ENCODE measurements around the gene ENTHD1. TPM values are rescaled to one million over a fixed set of nuclear protein-coding genes. Genes with fewer than 3 reads are reported as not detected.

ENTHD1 gene
- total and polyA plus RNA-seq, 2 of the 8 experiments (the other 6 are each of a cell fraction or from before 2014, with no cell fraction given), result not detected

DNA sequence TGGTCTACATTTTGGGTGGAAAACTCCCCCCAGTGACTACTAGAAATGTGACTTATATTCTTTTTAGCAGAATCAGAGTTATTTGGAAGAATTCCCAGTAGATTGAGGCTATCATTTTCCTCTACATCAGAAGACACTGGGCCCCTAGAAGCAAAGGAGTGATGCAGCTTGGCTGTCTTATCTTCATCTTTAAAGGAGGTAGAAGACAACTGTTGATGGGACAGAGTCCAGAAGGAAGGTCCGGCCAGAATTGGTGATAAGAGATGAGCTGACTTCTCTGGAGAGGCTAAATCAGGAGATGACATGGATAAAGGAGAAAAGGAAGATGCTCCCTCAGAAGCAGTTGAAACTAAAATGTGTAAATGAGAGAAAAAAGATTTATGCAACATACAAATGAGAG is 149.6 kb downstream of the ENTHD1 start:
- Histone ChIP-seq H4K5ac (ENCODE audit: insufficient read length, low read depth, low read length) (no peak overlapping the region), H4K20me1 (replicated peaks in 1 of 2; ENCODE audit: control insufficient read depth in 1 of 2, insufficient read depth in 2 of 2, low read length in 2 of 2) (no peaks in the 10 kb centered on the region), H3K4me3 (ENCODE audit: extremely low read depth in 1 of 4, insufficient read depth in 2 of 4, low read depth in 3 of 4, low read length in 4 of 4) (no peak overlapping the region), H3K23ac (ENCODE audit: insufficient read length) (no peak overlapping the region), H2BK12ac (ENCODE audit: low read depth, low read length) (no peak overlapping the region), H2AK5ac (ENCODE audit: low read depth, low read length) (no peak overlapping the region), H3K4me1 (replicated peaks in 1 of 4; ENCODE audit: control insufficient read depth in 3 of 4, insufficient read depth in 4 of 4, low read length in 3 of 4) (no peaks in the 10 kb centered on the region), H2BK120ac (replicated peaks; ENCODE audit: low read depth, low read length) (no peak overlapping the region), H3K23me2 (ENCODE audit: low read depth, low read length) (no peaks in the 10 kb centered on the region), H3K4me2 (ENCODE audit: insufficient read depth in 1 of 2, low read depth in 2 of 2, low read length in 2 of 2) (no peak overlapping the region), H2BK15ac (ENCODE audit: low read length) (no peak overlapping the region), H4K8ac (ENCODE audit: extremely low read depth, insufficient read depth, low read length) (no peak overlapping the region), H3K79me2 (ENCODE audit: control insufficient read depth in 1 of 2, insufficient read depth in 2 of 2, low read length in 2 of 2) (no peaks in the 10 kb centered on the region), H3K36me3 (ENCODE audit: control insufficient read depth in 2 of 4, insufficient read depth in 4 of 4, low read length in 3 of 4) (no peaks in the 10 kb centered on the region), H2BK20ac (ENCODE audit: low read length) (no peak overlapping the region), H3K18ac (ENCODE audit: extremely low read depth, low read length) (no peak overlapping the region), H4K91ac (replicated peaks; ENCODE audit: insufficient read length, low read length) (no peak overlapping the region), H3K9ac (replicated peaks in 1 of 4; ENCODE audit: extremely low read depth in 1 of 4, low read depth in 3 of 4, low read length in 3 of 4) (no peak overlapping the region), H3K14ac (ENCODE audit: insufficient read length) (no peak overlapping the region), H3K79me1 (ENCODE audit: low read depth, low read length) (no peaks in the 10 kb centered on the region), H3K9me3 (ENCODE audit: insufficient read depth in 2 of 2, low read depth in 1 of 2, low read length in 1 of 2) (0 out of 4 replicates have a peak, but pooled peaks cover 0 to 4% of the 10 kb centered on the region in 2 experiments), H2BK5ac (ENCODE audit: low read depth, low read length) (no peak overlapping the region), H3K56ac (replicated peaks; ENCODE audit: insufficient read length, low read depth, low read length) (no peak overlapping the region), H3K27ac (ENCODE audit: low read depth, low read length) (no peak overlapping the region), H3K4ac (replicated peaks; ENCODE audit: insufficient read length, low read depth, low read length) (no peak overlapping the region), H2AFZ (ENCODE audit: low read length) (no peak overlapping the region), H3K27me3 (replicated peaks in 1 of 4; ENCODE audit: control insufficient read depth in 3 of 4, extremely low read depth in 1 of 4, insufficient read depth in 3 of 4, low read length in 3 of 4) (no peaks in the 10 kb centered on the region)
- POLR2A ChIA-PET (ENCODE audit: partially characterized antibody), result no interaction called here
- CTCF ChIA-PET (ENCODE audit: partially characterized antibody), result interaction anchor here (0.9 kb wide), 1 partner anchor 210 kb away, joined by 3 read pairs; no protein-coding TSS in a partner anchor
- no peak for FAIRE-seq
- WGBS, 2 experiments (ENCODE audit: extremely low coverage in 1 of 2, insufficient coverage in 1 of 2, insufficient read length in 1 of 2, insufficient replicate concordance in 2 of 2, low coverage in 1 of 2, low lambda C conversion rate in 2 of 2, missing lambda C conversion rate in 1 of 2), result 90% methylated on average over 1 of the region's 1 CpG; no CpG with 5 or more reads in 1 of the 2 experiments
- no peak for DNase-seq (ENCODE audit: low read depth in 1 of 2, low spot score in 2 of 2)
- TF ChIP-seq CBX8 (IDR thresholded peaks at IDR 0.05; ENCODE audit: borderline replicate concordance, low read depth, low read length) (no peak), SP1 (IDR thresholded peaks at IDR 0.05; ENCODE audit: low read depth, low read length) (no peak), CEBPB (IDR thresholded peaks at IDR 0.05; ENCODE audit: low read depth, low read length) (no peak), ASH2L (IDR thresholded peaks at IDR 0.05; ENCODE audit: low read length) (no peak), CTBP2 (IDR thresholded peaks at IDR 0.05; ENCODE audit: borderline replicate concordance, insufficient read depth, insufficient read length, low read length) (no peak), POLR2A (IDR thresholded peaks at IDR 0.05; ENCODE audit: control extremely low read depth in 1 of 2, low read depth in 2 of 2, low read length in 2 of 2) (no peak), YY1 (IDR thresholded peaks at IDR 0.05; ENCODE audit: low read depth, low read length) (no peak), MAFK (IDR thresholded peaks at IDR 0.05; ENCODE audit: low read depth, low read length) (no peak)
- TF ChIP-seq, protein P1, sequence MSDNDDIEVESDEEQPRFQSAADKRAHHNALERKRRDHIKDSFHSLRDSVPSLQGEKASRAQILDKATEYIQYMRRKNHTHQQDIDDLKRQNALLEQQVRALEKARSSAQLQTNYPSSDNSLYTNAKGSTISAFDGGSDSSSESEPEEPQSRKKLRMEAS (IDR thresholded peaks at IDR 0.05), result no peak

All from H1 (cell line).